Measurements from ENCODE around the gene CASKIN2. TPM values are rescaled to one million over a fixed set of nuclear protein-coding genes. Genes with fewer than 3 reads are reported as not detected.

CASKIN2 gene
- total and polyA plus RNA-seq, 5 donors: 25.9 to 50.4 (median 43.4) TPM

- DNase-seq (peak in 1 of 3 donors; percentile 71), ATAC-seq (peak; percentile 43 to 63)
- intact Hi-C loops (cut with DNase I): no loop called here
- Histone ChIP-seq H3K4me1 (ENCODE audit: control insufficient read depth, insufficient read depth, low read length) (peaks cover 2% of the 10 kb centered on the region), H3K9me3 (ENCODE audit: control insufficient read depth, low read length) (no peaks in the 10 kb centered on the region), H3K27ac (ENCODE audit: low read length) (no peak overlapping the region), H3K27me3 (ENCODE audit: control insufficient read depth, insufficient read depth) (no peaks in the 10 kb centered on the region), H3K4me3 (ENCODE audit: low read length) (no peak overlapping the region)
- 53% methylated on average over 15 of the region's 15 CpGs for WGBS
Measured at GRCh38 chr17:75557075-75557851, 41.9 kb upstream of the CASKIN2 start.

GRCh38 chr17:75555679-75556153, 40.4 kb upstream of the CASKIN2 start:
- Histone ChIP-seq H3K9me3 (ENCODE audit: control insufficient read depth, low read length) (no peaks in the 10 kb centered on the region), H3K4me3 (ENCODE audit: low read length) (no peak overlapping the region), H3K4me1 (ENCODE audit: control insufficient read depth, insufficient read depth, low read length) (peaks cover 2% of the 10 kb centered on the region), H3K27me3 (ENCODE audit: control insufficient read depth, insufficient read depth) (no peaks in the 10 kb centered on the region), H3K27ac (ENCODE audit: low read length) (no peak overlapping the region)
- no peak for ATAC-seq
- DNase-seq: peak in 1 of 3 donors; percentile 34
- 95% methylated on average over 21 of the region's 21 CpGs for WGBS
- intact Hi-C loops (cut with DNase I): no loop called here

- Histone ChIP-seq H3K4me1 (ENCODE audit: control insufficient read depth, insufficient read depth, low read length) (peaks cover 2% of the 10 kb centered on the region), H3K9me3 (ENCODE audit: control insufficient read depth, low read length) (no peaks in the 10 kb centered on the region), H3K27me3 (ENCODE audit: control insufficient read depth, insufficient read depth) (no peaks in the 10 kb centered on the region), H3K4me3 (ENCODE audit: low read length) (no peak overlapping the region), H3K27ac (ENCODE audit: low read length) (no peak overlapping the region)
- 75% methylated on average over 8 of the region's 8 CpGs for WGBS
- DNase-seq (no peak), ATAC-seq (no peak)
- intact Hi-C loops (cut with DNase I): no loop called here
Measured at GRCh38 chr17:75553295-75554110, 38.2 kb upstream of the CASKIN2 start.

GRCh38 chr17:75552425-75553294, 37.3 kb upstream of the CASKIN2 start:
- Histone ChIP-seq H3K27me3 (ENCODE audit: control insufficient read depth, insufficient read depth) (no peaks in the 10 kb centered on the region), H3K9me3 (ENCODE audit: control insufficient read depth, low read length) (no peaks in the 10 kb centered on the region), H3K4me1 (ENCODE audit: control insufficient read depth, insufficient read depth, low read length) (peaks cover 2% of the 10 kb centered on the region), H3K27ac (ENCODE audit: low read length) (no peak overlapping the region), H3K4me3 (ENCODE audit: low read length) (no peak overlapping the region)
- DNase-seq: no peak
- no peak for ATAC-seq
- intact Hi-C loops (cut with DNase I): no loop called here
- WGBS: 58% methylated on average over 14 of the region's 14 CpGs

GRCh38 chr17:75551266-75551665, 35.9 kb upstream of the CASKIN2 start:
- ATAC-seq (no peak), DNase-seq (no peak)
- H3K4me1 ChIP-seq (ENCODE audit: control insufficient read depth, insufficient read depth, low read length): no peaks in the 10 kb centered on the region
- no peaks in the 10 kb centered on the region for H3K9me3 ChIP-seq (ENCODE audit: control insufficient read depth, low read length)
- WGBS: 85% methylated on average over 7 of the region's 7 CpGs
- intact Hi-C loops (cut with DNase I): no loop called here
- H3K4me3 ChIP-seq (ENCODE audit: low read length): no peak overlapping the region
- H3K27me3 ChIP-seq (ENCODE audit: control insufficient read depth, insufficient read depth): no peaks in the 10 kb centered on the region
- no peak overlapping the region for H3K27ac ChIP-seq (ENCODE audit: low read length)

GRCh38 chr17:75550139-75550465, 34.8 kb upstream of the CASKIN2 start:
- ATAC-seq (peak in 1 of 2 donors; percentile 29), DNase-seq (no peak)
- H3K4me3 ChIP-seq (ENCODE audit: low read length): no peak overlapping the region
- H3K4me1 ChIP-seq (ENCODE audit: control insufficient read depth, insufficient read depth, low read length): no peaks in the 10 kb centered on the region
- intact Hi-C loops (cut with DNase I): no loop called here
- H3K27ac ChIP-seq (ENCODE audit: low read length): no peak overlapping the region
- 74% methylated on average over 4 of the region's 4 CpGs for WGBS
- H3K9me3 ChIP-seq (ENCODE audit: control insufficient read depth, low read length): no peaks in the 10 kb centered on the region
- H3K27me3 ChIP-seq (ENCODE audit: control insufficient read depth, insufficient read depth): no peaks in the 10 kb centered on the region

GRCh38 chr17:75549246-75550138, 34.2 kb upstream of the CASKIN2 start:
- intact Hi-C loops (cut with DNase I): no loop called here
- no peaks in the 10 kb centered on the region for H3K4me1 ChIP-seq (ENCODE audit: control insufficient read depth, insufficient read depth, low read length)
- no peak overlapping the region for H3K4me3 ChIP-seq (ENCODE audit: low read length)
- H3K27me3 ChIP-seq (ENCODE audit: control insufficient read depth, insufficient read depth): no peaks in the 10 kb centered on the region
- no peak for DNase-seq
- H3K27ac ChIP-seq (ENCODE audit: low read length): no peak overlapping the region
- ATAC-seq: peak; percentile 65 to 82
- H3K9me3 ChIP-seq (ENCODE audit: control insufficient read depth, low read length): no peaks in the 10 kb centered on the region
- 68% methylated on average over 22 of the region's 22 CpGs for WGBS

GRCh38 chr17:75548813-75549212, 33.5 kb upstream of the CASKIN2 start:
- no peaks in the 10 kb centered on the region for H3K4me1 ChIP-seq (ENCODE audit: control insufficient read depth, insufficient read depth, low read length)
- no peaks in the 10 kb centered on the region for H3K9me3 ChIP-seq (ENCODE audit: control insufficient read depth, low read length)
- no peak for ATAC-seq
- no peaks in the 10 kb centered on the region for H3K27me3 ChIP-seq (ENCODE audit: control insufficient read depth, insufficient read depth)
- no peak for DNase-seq
- intact Hi-C loops (cut with DNase I): no loop called here
- no peak overlapping the region for H3K4me3 ChIP-seq (ENCODE audit: low read length)
- H3K27ac ChIP-seq (ENCODE audit: low read length): no peak overlapping the region
- WGBS: 81% methylated on average over 5 of the region's 5 CpGs

GRCh38 chr17:75547091-75547490, 31.8 kb upstream of the CASKIN2 start:
- no peaks in the 10 kb centered on the region for H3K27me3 ChIP-seq (ENCODE audit: control insufficient read depth, insufficient read depth)
- ATAC-seq: no peak
- no peaks in the 10 kb centered on the region for H3K9me3 ChIP-seq (ENCODE audit: control insufficient read depth, low read length)
- WGBS: 95% methylated on average over 9 of the region's 9 CpGs
- H3K27ac ChIP-seq (ENCODE audit: low read length): no peak overlapping the region
- H3K4me3 ChIP-seq (ENCODE audit: low read length): no peak overlapping the region
- no peaks in the 10 kb centered on the region for H3K4me1 ChIP-seq (ENCODE audit: control insufficient read depth, insufficient read depth, low read length)
- DNase-seq: no peak
- intact Hi-C loops (cut with DNase I): no loop called here

GRCh38 chr17:75546181-75546580, 30.8 kb upstream of the CASKIN2 start:
- no peak overlapping the region for H3K4me3 ChIP-seq (ENCODE audit: low read length)
- 79% methylated on average over 13 of the region's 13 CpGs for WGBS
- no peaks in the 10 kb centered on the region for H3K27me3 ChIP-seq (ENCODE audit: control insufficient read depth, insufficient read depth)
- H3K27ac ChIP-seq (ENCODE audit: low read length): no peak overlapping the region
- intact Hi-C loops (cut with DNase I): no loop called here
- ATAC-seq (no peak), DNase-seq (no peak)
- H3K4me1 ChIP-seq (ENCODE audit: control insufficient read depth, insufficient read depth, low read length): no peaks in the 10 kb centered on the region
- H3K9me3 ChIP-seq (ENCODE audit: control insufficient read depth, low read length): no peaks in the 10 kb centered on the region

Data from right cardiac atrium (tissue), 5 donors.